ENCODE data around the gene MOB3B.

MOB3B gene

GRCh38 chr9:27339661-27340284 lies 189.8 kb downstream of the MOB3B start (continued):
- TF ChIP-seq, protein P1, sequence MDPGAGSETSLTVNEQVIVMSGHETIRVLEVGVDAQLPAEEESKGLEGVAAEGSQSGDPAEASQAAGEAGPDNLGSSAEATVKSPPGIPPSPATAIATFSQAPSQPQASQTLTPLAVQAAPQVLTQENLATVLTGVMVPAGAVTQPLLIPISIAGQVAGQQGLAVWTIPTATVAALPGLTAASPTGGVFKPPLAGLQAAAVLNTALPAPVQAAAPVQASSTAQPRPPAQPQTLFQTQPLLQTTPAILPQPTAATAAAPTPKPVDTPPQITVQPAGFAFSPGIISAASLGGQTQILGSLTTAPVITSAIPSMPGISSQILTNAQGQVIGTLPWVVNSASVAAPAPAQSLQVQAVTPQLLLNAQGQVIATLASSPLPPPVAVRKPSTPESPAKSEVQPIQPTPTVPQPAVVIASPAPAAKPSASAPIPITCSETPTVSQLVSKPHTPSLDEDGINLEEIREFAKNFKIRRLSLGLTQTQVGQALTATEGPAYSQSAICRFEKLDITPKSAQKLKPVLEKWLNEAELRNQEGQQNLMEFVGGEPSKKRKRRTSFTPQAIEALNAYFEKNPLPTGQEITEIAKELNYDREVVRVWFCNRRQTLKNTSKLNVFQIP (CRISPR knock-in tag; IDR thresholded peaks at IDR 0.05; ENCODE audit: borderline replicate concordance, low read depth), result no peak
- TF ChIP-seq, protein P2, sequence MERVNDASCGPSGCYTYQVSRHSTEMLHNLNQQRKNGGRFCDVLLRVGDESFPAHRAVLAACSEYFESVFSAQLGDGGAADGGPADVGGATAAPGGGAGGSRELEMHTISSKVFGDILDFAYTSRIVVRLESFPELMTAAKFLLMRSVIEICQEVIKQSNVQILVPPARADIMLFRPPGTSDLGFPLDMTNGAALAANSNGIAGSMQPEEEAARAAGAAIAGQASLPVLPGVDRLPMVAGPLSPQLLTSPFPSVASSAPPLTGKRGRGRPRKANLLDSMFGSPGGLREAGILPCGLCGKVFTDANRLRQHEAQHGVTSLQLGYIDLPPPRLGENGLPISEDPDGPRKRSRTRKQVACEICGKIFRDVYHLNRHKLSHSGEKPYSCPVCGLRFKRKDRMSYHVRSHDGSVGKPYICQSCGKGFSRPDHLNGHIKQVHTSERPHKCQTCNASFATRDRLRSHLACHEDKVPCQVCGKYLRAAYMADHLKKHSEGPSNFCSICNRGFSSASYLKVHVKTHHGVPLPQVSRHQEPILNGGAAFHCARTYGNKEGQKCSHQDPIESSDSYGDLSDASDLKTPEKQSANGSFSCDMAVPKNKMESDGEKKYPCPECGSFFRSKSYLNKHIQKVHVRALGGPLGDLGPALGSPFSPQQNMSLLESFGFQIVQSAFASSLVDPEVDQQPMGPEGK (CRISPR knock-in tag; IDR thresholded peaks at IDR 0.05; ENCODE audit: borderline replicate concordance), result no peak
- no peak for TF ChIP-seq OSR1 (CRISPR knock-in tag; IDR thresholded peaks at IDR 0.05)

DNA sequence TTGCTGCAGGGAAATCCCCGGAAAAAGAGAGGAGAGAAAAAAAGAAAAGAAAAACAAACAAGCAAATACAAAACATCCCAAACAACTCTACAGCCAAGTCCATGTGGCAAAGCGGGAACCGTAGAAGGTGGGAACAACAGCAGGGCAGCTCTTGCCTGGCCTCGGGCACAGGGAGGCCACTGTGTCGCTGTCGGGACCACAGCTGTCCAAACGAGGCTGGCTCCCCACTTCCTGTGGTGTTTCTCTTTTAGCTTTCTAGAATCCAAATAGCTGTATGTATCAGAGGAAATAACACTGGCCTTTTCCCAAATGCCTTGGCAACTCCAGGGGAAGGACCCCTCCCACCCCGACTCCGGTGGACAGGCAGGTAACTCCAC lies 191.1 kb downstream of the MOB3B start:
- TF ChIP-seq ZFP3 (CRISPR knock-in tag; IDR thresholded peaks at IDR 0.05) (no peak), CSRNP3 (CRISPR knock-in tag; IDR thresholded peaks at IDR 0.05) (no peak), ARNTL (CRISPR knock-in tag; IDR thresholded peaks at IDR 0.05; ENCODE audit: borderline replicate concordance, low read depth) (no peak), TCF4 (CRISPR knock-in tag; IDR thresholded peaks at IDR 0.05; ENCODE audit: borderline replicate concordance) (no peak), ZC3H10 (CRISPR knock-in tag; IDR thresholded peaks at IDR 0.05) (no peak), ESRRG (CRISPR knock-in tag; IDR thresholded peaks at IDR 0.05) (no peak), ZNF8 (CRISPR knock-in tag; IDR thresholded peaks at IDR 0.05) (no peak), OSR1 (CRISPR knock-in tag; IDR thresholded peaks at IDR 0.05) (no peak), GLIS3 (CRISPR knock-in tag; IDR thresholded peaks at IDR 0.05) (no peak), ZFP30 (CRISPR knock-in tag; IDR thresholded peaks at IDR 0.05) (no peak)
- TF ChIP-seq, protein P3, sequence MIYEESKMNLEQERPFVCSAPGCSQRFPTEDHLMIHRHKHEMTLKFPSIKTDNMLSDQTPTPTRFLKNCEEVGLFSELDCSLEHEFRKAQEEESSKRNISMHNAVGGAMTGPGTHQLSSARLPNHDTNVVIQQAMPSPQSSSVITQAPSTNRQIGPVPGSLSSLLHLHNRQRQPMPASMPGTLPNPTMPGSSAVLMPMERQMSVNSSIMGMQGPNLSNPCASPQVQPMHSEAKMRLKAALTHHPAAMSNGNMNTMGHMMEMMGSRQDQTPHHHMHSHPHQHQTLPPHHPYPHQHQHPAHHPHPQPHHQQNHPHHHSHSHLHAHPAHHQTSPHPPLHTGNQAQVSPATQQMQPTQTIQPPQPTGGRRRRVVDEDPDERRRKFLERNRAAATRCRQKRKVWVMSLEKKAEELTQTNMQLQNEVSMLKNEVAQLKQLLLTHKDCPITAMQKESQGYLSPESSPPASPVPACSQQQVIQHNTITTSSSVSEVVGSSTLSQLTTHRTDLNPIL (CRISPR knock-in tag; IDR thresholded peaks at IDR 0.05; ENCODE audit: low read depth), result no peak
- no peak for ATAC-seq

GRCh38 chr9:27337833-27338526 lies 191.6 kb downstream of the MOB3B start:
- ATAC-seq, result no peak
- TF ChIP-seq ZFP3 (CRISPR knock-in tag; IDR thresholded peaks at IDR 0.05) (no peak), ISL1 (CRISPR knock-in tag; IDR thresholded peaks at IDR 0.05) (no peak), ZC3H10 (CRISPR knock-in tag; IDR thresholded peaks at IDR 0.05) (no peak), ZNF565 (CRISPR knock-in tag; conservative IDR thresholded peaks at IDR 0.05; ENCODE audit: low read depth) (no peak), BACH2 (CRISPR knock-in tag; IDR thresholded peaks at IDR 0.05; ENCODE audit: borderline replicate concordance) (no peak), PPARA (CRISPR knock-in tag; IDR thresholded peaks at IDR 0.05; ENCODE audit: borderline replicate concordance) (no peak), RARB (CRISPR knock-in tag; IDR thresholded peaks at IDR 0.05) (no peak), SNAI2 (CRISPR knock-in tag; IDR thresholded peaks at IDR 0.05) (no peak), OSR1 (CRISPR knock-in tag; IDR thresholded peaks at IDR 0.05) (no peak), TCF4 (CRISPR knock-in tag; IDR thresholded peaks at IDR 0.05; ENCODE audit: borderline replicate concordance) (no peak)

DNA sequence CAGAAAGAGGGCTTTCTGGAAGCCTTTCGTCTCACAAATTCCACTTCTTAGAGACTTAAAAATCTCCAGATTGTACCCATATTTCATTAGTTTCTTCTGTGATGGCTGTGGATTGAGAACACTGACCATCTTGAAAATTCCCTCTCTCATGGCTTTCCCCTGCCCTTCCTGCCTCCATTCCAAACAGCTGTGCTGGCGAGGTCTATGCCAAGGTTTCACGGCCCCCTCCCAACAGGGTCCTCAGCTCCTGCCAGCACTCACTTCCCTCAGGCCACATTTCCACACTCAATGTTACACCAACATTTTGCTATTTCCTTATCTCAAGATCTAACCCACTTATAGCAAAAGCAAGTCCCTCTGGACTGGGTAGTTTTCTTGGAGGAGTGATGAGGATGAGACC lies 192.4 kb downstream of the MOB3B start:
- no peak for ATAC-seq
- TF ChIP-seq BACH2 (CRISPR knock-in tag; IDR thresholded peaks at IDR 0.05; ENCODE audit: borderline replicate concordance), result no peak
- no peak for TF ChIP-seq GLIS3 (CRISPR knock-in tag; IDR thresholded peaks at IDR 0.05)
- no peak for TF ChIP-seq ZFP30 (CRISPR knock-in tag; IDR thresholded peaks at IDR 0.05)
- no peak for TF ChIP-seq ZNF70 (CRISPR knock-in tag; IDR thresholded peaks at IDR 0.05)
- TF ChIP-seq TCF4 (CRISPR knock-in tag; IDR thresholded peaks at IDR 0.05; ENCODE audit: borderline replicate concordance), result no peak
- TF ChIP-seq ZNF8 (CRISPR knock-in tag; IDR thresholded peaks at IDR 0.05), result no peak
- no peak for TF ChIP-seq ISL1 (CRISPR knock-in tag; IDR thresholded peaks at IDR 0.05)

Data from SK-N-SH treated with all-trans-retinoic acid at 6 μM for 48 hours (cell line).